Stimulated activated CD4-positive, alpha-beta T cell treated with anti-CD3 and anti-CD28 coated beads, Interleukin-4, amount 100 ng/mL, for 1 hour (primary cell): ENCODE data around the gene LOXHD1.

Experiments
- DNase-seq: peaks from one replicate; pipeline ENCODE4 v3.0.0-alpha.2; 2020

LOXHD1 gene, protein sequence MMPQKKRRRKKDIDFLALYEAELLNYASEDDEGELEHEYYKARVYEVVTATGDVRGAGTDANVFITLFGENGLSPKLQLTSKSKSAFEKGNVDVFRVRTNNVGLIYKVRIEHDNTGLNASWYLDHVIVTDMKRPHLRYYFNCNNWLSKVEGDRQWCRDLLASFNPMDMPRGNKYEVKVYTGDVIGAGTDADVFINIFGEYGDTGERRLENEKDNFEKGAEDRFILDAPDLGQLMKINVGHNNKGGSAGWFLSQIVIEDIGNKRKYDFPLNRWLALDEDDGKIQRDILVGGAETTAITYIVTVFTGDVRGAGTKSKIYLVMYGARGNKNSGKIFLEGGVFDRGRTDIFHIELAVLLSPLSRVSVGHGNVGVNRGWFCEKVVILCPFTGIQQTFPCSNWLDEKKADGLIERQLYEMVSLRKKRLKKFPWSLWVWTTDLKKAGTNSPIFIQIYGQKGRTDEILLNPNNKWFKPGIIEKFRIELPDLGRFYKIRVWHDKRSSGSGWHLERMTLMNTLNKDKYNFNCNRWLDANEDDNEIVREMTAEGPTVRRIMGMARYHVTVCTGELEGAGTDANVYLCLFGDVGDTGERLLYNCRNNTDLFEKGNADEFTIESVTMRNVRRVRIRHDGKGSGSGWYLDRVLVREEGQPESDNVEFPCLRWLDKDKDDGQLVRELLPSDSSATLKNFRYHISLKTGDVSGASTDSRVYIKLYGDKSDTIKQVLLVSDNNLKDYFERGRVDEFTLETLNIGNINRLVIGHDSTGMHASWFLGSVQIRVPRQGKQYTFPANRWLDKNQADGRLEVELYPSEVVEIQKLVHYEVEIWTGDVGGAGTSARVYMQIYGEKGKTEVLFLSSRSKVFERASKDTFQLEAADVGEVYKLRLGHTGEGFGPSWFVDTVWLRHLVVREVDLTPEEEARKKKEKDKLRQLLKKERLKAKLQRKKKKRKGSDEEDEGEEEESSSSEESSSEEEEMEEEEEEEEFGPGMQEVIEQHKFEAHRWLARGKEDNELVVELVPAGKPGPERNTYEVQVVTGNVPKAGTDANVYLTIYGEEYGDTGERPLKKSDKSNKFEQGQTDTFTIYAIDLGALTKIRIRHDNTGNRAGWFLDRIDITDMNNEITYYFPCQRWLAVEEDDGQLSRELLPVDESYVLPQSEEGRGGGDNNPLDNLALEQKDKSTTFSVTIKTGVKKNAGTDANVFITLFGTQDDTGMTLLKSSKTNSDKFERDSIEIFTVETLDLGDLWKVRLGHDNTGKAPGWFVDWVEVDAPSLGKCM (N-terminal part only)

DNA sequence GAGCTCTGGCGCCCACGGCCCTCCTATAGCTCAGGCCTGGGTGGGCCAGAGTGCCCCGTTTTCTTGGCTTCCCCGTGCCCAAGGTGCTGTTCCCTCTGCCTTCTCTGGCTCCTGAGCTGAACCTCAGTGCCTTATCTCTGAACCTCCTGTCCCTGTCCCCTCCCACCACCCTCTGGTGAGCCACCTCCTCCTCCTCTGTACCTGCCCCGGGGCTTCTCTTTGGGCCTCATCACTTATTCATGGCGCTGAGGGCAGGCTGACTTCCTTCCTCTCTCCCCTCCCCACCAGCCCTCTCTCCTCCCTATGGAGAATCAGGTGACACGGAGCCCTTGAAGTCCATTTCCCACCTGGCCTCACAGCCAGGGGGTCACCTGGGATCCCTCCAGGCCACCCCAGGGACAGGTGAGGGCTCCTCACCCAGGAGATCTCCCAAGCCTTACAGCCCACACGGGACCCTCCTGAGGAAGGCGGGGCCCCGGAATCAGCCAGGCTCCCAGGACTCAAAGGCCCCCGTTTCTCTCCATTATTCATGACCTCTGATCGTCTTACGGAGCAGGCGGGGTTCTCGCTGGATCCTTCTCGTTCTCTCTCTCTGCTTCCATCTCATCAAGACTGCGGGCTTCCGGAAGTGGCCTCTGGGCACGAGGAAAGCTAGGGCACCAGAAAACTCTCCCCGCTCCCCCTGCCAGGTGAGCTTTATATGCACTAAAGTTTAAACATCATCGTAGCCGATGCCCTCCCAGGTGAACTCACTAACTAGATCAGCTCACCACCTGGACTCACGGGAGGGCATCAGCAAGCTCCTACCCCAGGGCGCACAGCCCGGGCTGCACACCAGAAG is at the start of gene LOXHD1:
Gene LOXHD1, minus strand, starts transcription at position 106 of the 841 bp plus-strand sequence. CDS start 187 bp downstream, outside the sequence.
- no peak for DNase-seq

DNA sequence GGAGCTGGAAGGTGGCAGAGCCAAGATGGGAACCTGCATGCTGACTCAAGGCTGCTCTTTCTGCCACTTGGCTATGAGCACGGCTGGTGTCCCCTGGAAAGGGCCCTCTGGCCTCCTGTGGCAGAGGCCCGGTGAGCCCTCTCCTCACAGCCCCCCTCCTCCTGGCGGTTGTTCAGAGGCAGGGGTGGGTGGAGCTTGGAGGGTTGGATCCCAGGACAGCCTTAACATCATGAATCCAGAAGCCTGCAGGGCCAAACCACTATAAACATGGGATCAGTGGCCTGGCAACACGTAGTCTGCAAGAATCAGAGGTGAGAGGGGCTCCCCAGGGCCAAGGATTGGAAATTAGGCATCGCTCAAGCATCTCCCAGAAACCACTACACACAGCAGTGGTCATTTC is 48.5 kb upstream of the LOXHD1 start:
- no peak for DNase-seq

DNA sequence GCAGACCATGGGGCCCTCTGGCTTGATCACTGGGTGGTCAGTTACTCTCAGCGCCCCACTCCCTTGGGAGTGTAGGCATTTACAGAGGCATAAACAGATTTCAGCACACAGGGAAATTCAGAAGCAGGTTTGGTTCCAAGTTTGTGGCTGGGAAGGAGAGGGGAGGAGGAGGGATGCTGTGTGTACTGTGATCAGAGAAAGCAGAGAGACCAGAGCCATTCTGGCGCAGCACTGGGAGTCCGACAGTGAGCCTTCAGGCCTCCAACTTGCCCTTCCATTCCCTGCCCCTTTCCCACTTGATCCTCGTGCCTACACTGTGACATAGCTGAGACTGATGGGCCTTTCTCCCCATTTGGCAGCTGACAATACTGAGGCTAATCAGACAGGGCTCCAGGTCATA is 47.8 kb upstream of the LOXHD1 start:
- no peak for DNase-seq

DNA sequence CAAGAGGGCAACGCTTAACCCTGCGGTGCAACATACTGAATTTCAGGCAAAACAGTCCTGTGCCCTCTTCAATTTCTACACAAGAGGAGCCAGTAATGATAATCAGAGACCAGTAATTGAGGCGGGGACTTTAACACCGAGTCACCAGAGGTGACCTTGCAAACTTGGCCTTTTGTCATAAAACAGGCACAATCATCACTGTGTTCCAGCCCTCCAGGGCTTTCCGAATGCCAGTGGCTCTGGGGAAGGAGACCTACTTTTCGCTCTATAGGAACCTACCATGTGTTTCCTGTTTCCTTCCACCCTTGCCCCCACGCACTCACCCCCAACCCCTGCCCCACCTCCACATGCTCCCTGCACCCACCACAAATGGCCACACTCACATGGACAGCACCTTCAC is 47.2 kb upstream of the LOXHD1 start:
- no peak for DNase-seq

DNA sequence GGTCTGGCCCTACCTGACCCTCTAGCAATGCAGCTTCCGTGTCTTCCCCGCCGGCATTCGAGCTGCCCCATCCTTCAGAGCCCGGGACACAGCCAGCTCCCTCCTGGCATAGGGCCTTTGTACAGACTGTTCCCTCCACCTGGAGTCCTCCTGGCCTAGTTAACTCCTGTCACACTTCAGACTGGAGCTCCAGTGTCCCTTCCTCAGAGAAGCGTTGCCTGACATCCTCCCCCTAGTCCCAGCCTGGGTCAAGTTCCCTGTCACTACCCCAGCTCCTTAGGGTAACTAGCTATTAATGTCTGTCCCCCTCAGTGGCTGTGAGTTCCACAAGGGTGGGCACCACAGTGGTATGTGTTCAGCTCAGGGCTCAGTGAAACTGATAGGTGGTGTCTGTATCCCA is 45.5 kb upstream of the LOXHD1 start:
- no peak for DNase-seq

DNA sequence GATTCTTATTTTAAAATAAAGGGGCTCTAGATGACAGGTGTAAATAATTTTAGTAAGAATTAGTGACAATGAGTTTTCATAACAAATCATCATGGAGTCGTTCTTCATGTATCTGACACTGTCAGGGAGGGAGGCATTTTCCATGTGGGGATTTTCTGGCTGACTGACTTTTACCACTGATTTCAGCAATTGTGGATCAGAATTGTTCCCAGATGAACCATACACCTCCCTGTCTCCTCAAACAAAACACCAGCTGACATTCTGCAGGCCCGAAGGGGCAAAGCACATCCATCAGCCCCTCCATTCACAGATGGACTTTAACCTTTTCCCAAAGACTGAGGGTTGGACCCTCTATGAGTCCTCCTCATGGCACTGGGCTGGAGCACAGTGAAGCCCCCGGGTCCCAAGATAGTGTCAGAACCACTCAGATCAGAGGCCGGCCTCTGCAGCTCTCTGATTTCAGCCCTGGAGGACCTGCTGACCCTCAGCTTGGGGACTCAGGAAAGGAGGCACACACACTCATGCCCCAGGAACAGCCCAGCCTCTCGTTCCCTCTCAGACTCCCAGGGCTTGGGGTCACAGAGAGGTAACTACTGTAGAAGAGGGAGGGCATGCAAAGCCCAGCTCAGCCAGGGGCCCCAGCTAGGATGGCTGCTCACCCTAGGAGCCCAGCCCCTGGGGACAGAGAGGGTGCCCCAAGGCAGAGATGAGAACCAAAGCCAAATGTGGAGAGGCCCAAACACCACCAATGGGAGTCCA is 43.2 kb upstream of the LOXHD1 start:
- no peak for DNase-seq

DNA sequence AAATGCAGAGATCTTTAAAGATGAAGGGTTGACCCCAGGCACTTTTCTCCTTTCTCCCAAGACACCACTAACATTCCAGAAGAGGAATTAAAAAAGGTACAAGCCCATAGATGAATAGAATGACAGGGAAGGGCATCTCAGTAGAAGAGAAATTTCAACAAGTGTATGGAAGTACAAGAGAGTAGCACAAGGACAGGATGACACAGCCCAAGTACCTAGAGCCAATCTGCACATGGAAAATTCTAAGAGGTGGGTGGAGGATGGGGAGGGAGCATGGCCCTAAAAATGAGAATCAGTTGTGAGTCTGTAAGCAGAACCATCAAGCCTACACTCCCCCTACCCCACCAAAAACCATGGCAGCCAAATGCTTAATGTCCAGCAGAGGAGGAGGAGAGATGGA is 39.7 kb upstream of the LOXHD1 start:
- no peak for DNase-seq

DNA sequence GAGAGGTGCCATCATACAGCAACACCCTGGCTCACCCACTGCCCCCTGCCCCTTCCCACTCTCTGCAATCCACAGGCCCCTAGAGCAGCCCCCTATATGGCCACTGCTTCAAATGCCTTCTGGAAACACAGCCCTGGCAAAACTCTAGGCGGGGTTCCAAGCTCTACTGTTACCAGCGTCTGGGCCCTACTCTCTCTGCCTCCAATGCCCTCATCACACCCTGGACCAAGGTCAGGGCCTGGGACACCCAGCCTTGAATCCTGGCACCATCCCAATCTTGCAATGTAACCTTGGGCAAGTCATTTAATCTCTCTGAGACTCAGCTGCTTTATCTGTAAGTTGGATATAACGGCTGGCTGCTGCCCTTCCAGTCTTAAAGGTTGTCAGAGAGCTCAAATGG is 39.2 kb upstream of the LOXHD1 start:
- DNase-seq = no peak

DNA sequence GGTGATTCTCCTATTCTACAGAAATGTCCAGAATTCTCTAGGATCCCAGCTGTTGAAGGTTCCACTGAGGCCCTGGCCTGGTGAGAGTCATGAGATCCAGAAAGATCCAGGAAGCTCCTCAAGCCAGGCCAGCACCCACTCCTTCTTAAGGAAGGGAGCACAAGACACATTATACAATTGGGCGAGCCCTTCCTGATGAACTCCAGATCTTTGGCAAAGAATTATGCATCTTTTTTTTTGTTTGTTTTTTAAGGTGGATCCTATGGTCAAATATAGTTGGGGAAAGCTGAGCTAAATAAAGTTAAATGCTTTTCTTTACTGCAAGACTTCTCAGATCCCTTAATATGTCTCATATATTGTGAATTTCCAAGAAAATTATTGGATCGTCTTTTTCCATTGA is 37.0 kb upstream of the LOXHD1 start:
- DNase-seq = no peak

DNA sequence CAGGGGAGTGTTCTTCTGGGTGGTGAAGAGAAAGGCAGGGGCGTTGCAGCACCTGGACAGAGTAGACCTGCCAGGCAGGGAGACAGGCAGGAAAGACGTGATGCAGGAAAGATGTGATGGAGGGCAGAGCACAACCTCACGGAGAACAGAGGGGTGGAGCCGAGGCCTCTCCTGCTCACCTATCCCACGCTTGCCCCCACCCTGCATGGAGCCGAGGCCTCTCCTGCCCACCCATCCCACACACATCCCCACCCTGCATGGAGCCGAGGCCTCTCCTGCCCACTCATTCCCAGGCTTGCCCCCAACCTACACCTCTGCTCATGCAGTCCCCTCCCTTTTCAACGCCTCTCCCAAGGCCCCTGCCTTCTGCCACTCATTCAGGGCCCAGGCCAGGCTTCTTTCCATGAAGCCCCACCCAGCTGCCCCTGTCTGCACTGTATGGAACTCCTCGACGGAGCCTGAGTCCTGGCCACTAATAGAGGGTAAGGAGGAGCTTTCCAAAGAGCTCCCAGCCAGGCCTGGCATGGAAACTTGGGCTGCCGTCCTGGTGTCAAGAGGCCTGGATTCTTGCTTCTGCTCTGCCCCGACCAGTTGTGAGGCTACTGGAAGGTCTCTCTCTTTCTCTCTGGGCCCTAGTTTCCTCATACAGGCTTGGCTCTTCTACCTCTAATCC is 32.0 kb upstream of the LOXHD1 start:
- no peak for DNase-seq

DNA sequence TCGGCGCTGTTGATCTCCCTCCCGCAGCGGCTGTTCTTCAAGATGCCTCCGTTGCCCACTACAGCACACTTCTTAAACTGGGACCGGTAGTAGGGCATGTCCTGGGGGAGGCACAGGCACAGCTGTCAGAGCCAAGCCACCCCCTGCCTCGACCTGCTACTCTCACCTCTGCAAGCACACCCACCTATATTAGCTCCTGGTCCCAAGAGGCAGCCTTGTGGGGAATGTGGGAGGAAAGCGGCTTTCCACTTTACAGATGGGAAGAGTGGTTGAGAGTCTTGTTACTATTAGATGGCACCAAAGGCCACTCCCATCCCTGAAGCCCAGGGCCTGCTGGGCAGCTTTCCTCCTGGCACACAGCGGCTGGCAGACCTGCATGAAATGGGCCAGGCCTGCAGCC is 29.2 kb upstream of the LOXHD1 start:
- DNase-seq = no peak

DNA sequence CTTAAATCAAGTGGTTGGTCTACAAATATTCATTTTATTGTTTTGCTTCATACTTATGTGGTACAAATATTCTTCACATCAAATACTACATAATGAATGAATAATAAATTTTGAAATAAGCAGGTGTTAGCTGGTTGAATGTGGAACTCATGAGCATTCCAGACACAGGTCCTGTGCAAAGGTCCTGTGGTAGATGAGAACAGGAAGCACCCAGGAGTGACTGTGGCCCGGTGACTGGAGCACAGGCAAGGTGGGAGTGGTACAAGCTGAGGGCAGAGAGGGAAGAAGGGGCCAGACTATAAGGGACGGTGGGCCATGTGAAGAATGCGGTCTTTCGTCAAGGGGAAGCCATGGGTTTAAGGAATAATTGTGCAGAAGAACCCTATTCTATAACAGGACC is 26.2 kb upstream of the LOXHD1 start:
- no peak for DNase-seq

DNA sequence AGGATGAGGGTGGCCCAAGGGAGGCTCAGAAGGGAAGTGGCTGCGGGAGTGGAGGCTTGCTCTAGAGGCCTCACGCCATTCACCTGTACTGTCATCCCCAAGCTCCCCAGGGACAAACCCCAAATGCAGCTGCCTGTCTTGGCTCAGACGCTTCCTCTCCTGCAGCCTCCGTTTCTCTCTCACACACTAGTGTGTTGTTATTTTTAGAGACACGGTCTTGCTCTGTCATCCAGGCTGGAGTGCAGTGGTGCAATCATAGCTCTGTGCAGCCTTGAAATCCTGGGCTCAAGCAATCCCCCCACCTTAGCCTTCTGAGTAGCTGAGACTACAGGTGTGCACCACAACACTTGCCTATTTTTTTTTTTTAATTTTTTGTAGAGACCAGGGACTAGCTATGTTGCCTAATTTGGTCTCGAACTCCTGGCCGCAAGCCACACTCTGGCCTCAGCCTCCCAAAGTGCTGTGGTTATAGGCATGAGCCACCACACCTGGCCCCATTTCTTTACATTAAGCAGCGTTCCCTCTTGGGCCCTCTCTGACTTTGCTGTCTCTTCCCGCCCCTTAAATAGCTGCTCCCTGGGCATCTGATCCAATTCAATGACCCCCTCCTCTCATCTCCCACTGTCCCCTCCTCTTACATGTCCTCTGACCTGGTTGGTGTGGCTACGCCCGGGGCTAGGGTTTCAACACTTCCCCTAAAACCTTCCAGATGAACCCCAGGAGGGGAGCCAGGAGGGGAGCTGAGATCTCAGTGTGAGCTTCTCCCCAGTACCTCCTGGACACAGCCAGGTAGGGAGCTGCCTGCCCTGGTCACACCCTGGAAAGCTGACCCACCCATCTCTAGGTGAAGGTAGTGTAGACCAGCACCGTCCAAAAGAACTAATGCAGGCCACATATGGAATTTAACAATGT is 24.0 kb upstream of the LOXHD1 start:
- no peak for DNase-seq

DNA sequence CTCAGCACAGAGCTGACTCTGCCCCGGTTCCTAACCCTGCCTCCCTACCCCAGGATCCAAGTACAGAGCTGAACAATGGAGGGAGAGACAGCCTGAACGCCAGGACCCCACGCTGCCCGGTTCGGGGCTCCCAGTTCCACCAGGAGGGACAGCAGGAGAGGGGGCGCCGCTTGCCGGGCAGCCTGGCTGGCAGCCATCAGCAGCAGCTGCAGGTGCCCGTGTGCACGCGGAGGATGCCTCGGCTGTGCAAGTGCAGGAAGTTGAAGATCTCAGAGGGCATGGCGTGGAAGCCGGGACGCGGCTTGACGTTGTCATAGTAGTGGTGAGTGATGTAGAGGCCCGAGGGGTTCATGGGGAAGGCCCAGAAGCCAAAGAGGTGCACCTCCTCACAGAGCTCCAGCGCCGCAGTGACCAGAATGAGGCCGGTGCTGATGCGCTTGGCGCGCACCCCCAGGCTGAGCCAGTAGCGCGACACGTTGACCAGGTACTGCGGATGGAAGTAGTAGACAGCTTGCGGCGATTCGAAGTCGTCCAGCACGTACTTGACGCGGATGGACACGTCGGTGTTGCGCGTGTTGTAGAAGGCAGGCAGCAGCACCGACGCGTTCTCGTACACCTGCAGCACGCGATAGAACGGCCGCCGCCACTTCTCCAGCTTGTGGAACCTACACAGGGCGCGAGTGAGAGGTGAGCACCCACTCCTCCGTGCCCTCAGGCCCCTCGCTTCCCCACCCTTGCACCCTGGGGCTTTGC is 23.0 kb upstream of the LOXHD1 start:
- DNase-seq = no peak

DNA sequence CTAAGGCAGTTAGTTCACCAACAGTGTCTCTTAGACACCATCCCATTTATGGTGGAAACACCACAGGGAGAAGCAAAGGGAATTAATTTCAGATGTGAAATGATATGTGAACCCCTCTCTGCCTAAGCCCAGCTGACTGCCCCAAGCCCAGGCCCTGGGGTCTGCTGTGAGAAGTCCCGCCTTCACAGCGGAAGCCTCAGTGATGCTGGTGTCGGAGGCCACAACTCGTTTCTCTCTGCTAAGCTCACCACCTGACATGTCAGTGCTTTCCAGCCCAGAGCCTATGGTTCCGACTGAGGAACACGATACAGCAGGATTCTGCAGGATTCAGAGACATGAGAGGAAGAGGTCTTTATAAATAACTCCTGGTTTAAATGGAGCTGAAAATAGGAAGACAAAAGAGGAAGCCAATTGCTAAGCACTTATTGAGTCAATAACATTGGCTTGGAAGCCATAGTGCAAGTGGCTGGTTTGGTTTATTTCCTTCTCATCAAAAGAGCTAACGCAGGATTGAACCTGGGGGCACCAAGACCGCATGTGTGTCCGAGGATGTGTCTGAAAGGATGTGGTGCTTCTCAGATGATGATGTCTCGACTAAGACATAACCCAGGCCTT is 21.9 kb upstream of the LOXHD1 start:
- DNase-seq = no peak

DNA sequence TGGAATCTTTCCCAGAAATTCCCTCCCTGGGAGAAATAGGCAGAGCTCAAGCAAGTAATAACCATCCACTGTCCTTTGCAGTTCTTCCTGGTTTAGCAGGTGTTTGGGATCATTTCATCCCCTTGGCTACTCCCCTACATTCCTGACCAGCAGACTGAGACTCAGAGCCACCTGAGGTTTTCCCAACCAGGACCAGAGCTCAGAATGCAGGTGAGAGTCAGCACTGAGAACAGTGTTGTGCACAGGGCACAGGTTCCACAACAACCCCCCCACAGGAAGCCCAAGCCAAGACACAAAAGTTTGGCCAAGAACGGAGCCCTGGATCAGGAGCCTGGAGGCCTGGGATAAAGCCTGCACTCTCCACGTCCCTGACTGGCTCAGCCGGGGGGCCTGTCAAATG is 21.0 kb upstream of the LOXHD1 start:
- DNase-seq = no peak

DNA sequence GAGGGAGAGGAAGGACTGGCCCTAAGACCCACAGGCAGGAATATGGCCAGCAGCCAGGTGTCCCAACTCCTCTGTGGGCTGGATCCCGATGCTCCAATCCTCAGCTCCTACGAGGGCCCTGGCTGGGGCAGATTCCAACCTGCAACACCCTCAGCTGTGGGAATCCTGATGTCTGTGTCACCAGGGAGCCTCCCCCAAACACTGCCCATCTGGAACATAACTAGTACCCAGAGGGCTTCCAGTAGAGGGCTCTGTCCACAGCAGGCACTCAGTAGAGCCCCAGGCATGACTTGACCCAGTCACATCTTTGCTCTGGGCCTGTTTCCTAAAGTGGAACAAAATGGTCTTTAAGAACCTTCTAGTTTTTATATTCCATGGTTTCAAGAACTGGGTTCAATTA is 20.6 kb upstream of the LOXHD1 start:
- DNase-seq = no peak

DNA sequence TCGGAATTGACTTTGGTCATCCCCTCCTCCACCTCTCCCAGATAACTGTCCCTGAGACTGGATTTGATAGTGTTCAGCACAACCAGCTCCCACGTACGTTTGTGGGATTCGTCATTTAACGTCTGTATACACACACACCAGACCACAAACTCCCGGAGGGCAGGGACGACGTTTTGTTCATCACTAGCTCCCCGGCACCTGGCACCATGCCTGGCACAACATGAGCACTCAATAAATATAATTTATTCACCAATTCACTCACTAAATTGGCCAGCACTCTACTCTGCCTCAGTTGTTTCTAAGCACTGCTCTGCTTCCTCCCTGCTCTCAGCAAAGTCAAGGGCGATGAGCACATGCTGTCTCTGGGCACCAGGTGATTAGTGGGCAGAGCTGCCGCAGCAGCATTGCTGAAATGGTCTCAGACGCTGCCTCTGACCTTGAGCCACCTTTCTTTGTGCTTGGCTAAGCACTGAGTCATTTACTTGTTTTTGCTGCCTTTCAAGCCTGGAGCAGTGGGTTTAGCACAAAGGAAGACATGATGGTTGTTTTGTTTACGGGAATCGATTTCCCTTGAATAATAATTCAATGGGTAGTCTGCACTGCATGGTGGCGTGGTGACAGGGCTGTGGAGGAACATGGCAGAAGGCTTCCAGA is 19.3 kb upstream of the LOXHD1 start:
- DNase-seq = no peak
